NCI-H2107 treated with DMSO at 0.1 percent for 48 hours (cell line): Measurements from ENCODE around the gene PRKCE.
"Not testable (repeated sequence)": the region's sequence is repeated elsewhere in the genome, so short reads cannot be mapped to it uniquely, and the experiment has no call there.

ENCODE experiments used
- DNase-seq: peaks from one replicate; lab custom pipeline; 2025; ENCODE audit not compliant: unreplicated experiment; lab: John Stamatoyannopoulos, UW

Gene PRKCE

GRCh38 chr2:45856391-45857274, 205.2 kb downstream of the PRKCE start:
- no peak for DNase-seq

GRCh38 chr2:45857275-45857609, 205.8 kb downstream of the PRKCE start:
- no peak for DNase-seq

GRCh38 chr2:45857867-45858520, 206.5 kb downstream of the PRKCE start:
- DNase-seq = no peak

GRCh38 chr2:45858872-45859271, 207.4 kb downstream of the PRKCE start:
- DNase-seq = not testable (repeated sequence)

- DNase-seq = no peak
Measured at GRCh38 chr2:45859682-45860081, 208.2 kb downstream of the PRKCE start.

GRCh38 chr2:45860136-45861121, 209.0 kb downstream of the PRKCE start:
- no peak for DNase-seq

- DNase-seq = no peak
Measured at GRCh38 chr2:45862843-45863242, 211.4 kb downstream of the PRKCE start.

GRCh38 chr2:45864121-45864520, 212.6 kb downstream of the PRKCE start:
- DNase-seq = no peak

GRCh38 chr2:45867349-45867748, 215.9 kb downstream of the PRKCE start:
- no peak for DNase-seq

- DNase-seq = no peak
Measured at GRCh38 chr2:45867800-45868199, 216.3 kb downstream of the PRKCE start.

GRCh38 chr2:45869165-45869501, 217.7 kb downstream of the PRKCE start:
- no peak for DNase-seq

- no peak for DNase-seq
Measured at GRCh38 chr2:45871025-45871424, 219.6 kb downstream of the PRKCE start.

- DNase-seq = no peak
Measured at GRCh38 chr2:45871541-45871940, 220.1 kb downstream of the PRKCE start.

GRCh38 chr2:45872211-45872610, 220.7 kb downstream of the PRKCE start:
- DNase-seq = no peak

- peak; percentile 44 for DNase-seq
Measured at GRCh38 chr2:45874344-45874743, 222.9 kb downstream of the PRKCE start.

- DNase-seq = no peak
Measured at GRCh38 chr2:45876611-45877010, 225.1 kb downstream of the PRKCE start.

- no peak for DNase-seq
Measured at GRCh38 chr2:45879406-45879805, 227.9 kb downstream of the PRKCE start.

- DNase-seq = no peak
Measured at GRCh38 chr2:45879936-45880335, 228.5 kb downstream of the PRKCE start.

GRCh38 chr2:45881970-45882581, 230.6 kb downstream of the PRKCE start:
- no peak for DNase-seq

GRCh38 chr2:45882707-45883602, 231.5 kb downstream of the PRKCE start:
- DNase-seq = no peak
